PC-9 (cell line): Measurements from ENCODE around the gene TRPV5. TPM values are rescaled to one million over a fixed set of nuclear protein-coding genes. Genes with fewer than 3 reads are reported as not detected.
A peak's percentile ranks its signal among the peaks of the same experiment; 100 is the strongest.

Experiments
- BruUV-seq: library from RNA; stranded (reverse); fragments of 400-500 nt; replicated peaks from 2 replicates; lab custom pipeline; 2021; lab: Mats Ljungman, UMichigan
- CTCF ChIA-PET: fragments of 300-600 bp; sonication (Branson Sonifier 250); formaldehyde crosslinking; loops from one replicate; lab custom pipeline; 2022; ENCODE audit warnings: antibody characterized with exemption; lab: Charles Lee
- POLR2A ChIA-PET: fragments of 300-600 bp; sonication (Branson Sonifier 250); formaldehyde crosslinking; loops from one replicate; lab custom pipeline; 2022; ENCODE audit warnings: antibody characterized with exemption; ENCODE audit not compliant: unreplicated experiment; lab: Charles Lee
- DNase-seq, 2 experiments: peaks; one replicate each; pipeline versions ENCODE4 v3.0.0 to v3.0.0-alpha.2; 2015 to 2022; ENCODE audit warnings: mixed read lengths in 1 of 2
- H2AFZ ChIP-seq: fragments of 200-600 bp; sonication (generic); 2 replicates; pipeline ENCODE4 v1.8.1; 2017; ENCODE audit warnings: antibody characterized with exemption
- H3F3A ChIP-seq: fragments of 200-600 bp; sonication (generic); 2 replicates; pipeline ENCODE4 v1.8.1; 2017; ENCODE audit warnings: antibody characterized with exemption, mild to moderate bottlenecking, low read depth; ENCODE audit not compliant: insufficient read depth
- H3K27ac ChIP-seq: fragments of 200-600 bp; sonication (generic); 2 replicates; pipeline ENCODE4 v1.6.1; 2016; ENCODE audit warnings: mixed run types
- H3K27me3 ChIP-seq: fragments of 200-600 bp; sonication (generic); 2 replicates; pipeline ENCODE4 v1.6.1; 2016; ENCODE audit warnings: low read depth, mixed run types; ENCODE audit not compliant: insufficient read depth
- H3K36me3 ChIP-seq: fragments of 200-600 bp; sonication (generic); 2 replicates; pipeline ENCODE4 v1.6.1; 2016; ENCODE audit warnings: low read depth, mixed run types
- H3K4me1 ChIP-seq: fragments of 200-600 bp; sonication (generic); replicated peaks from 2 replicates; pipeline ENCODE4 v1.6.1; 2016; ENCODE audit warnings: mixed run types; ENCODE audit not compliant: insufficient read depth
- H3K4me2 ChIP-seq: fragments of 200-600 bp; sonication (generic); 2 replicates; pipeline ENCODE4 v1.6.1; 2017; ENCODE audit warnings: mixed run types
- H3K4me3 ChIP-seq: fragments of 200-600 bp; sonication (generic); 2 replicates; pipeline ENCODE4 v1.6.1; 2016; ENCODE audit warnings: mixed run types
- H3K79me2 ChIP-seq: fragments of 200-600 bp; sonication (generic); 2 replicates; pipeline ENCODE4 v1.6.1; 2017; ENCODE audit warnings: low read depth, mixed run types
- H3K9me2 ChIP-seq: fragments of 200-600 bp; sonication (generic); 2 replicates; pipeline ENCODE4 v1.8.1; 2017; ENCODE audit warnings: mild to moderate bottlenecking; ENCODE audit not compliant: insufficient read depth
- H3K9me3 ChIP-seq: fragments of 200-600 bp; sonication (generic); 2 replicates; pipeline ENCODE4 v1.8.1; 2016; ENCODE audit warnings: low read depth; ENCODE audit not compliant: insufficient read depth
- H4K20me1 ChIP-seq: fragments of 200-600 bp; sonication (generic); 2 replicates; pipeline ENCODE4 v1.8.1; 2017; ENCODE audit not compliant: insufficient read depth
- EZH2 ChIP-seq: fragments of 200-600 bp; sonication (generic); IDR thresholded peaks from 2 replicates; pipeline ENCODE4 v1.8.0; 2017; ENCODE audit warnings: antibody characterized with exemption, low read depth
- intact Hi-C: fragments of 100-400 bp; cut with micrococcal nuclease; formaldehyde crosslinking; loops from one replicate; pipeline ENCODE4 v1.10.0; 2022; ENCODE audit not compliant: unreplicated experiment
- total RNA-seq: library from RNA; stranded (reverse); gene quantifications from 2 replicates; pipeline ENCODE4 v1.2.3, GENCODE V29; 2021
- TF ChIP-seq, protein P1 (sequence below): fragments of 200-600 bp; sonication (generic); conservative IDR thresholded peaks from 2 replicates; pipeline ENCODE4 v1.6.1; 2017; ENCODE audit warnings: mixed run types, antibody characterized with exemption, mild to moderate bottlenecking, moderate library complexity

TRPV5 gene
- total RNA-seq, 1 experiment from 2014 or later: not detected

DNA sequence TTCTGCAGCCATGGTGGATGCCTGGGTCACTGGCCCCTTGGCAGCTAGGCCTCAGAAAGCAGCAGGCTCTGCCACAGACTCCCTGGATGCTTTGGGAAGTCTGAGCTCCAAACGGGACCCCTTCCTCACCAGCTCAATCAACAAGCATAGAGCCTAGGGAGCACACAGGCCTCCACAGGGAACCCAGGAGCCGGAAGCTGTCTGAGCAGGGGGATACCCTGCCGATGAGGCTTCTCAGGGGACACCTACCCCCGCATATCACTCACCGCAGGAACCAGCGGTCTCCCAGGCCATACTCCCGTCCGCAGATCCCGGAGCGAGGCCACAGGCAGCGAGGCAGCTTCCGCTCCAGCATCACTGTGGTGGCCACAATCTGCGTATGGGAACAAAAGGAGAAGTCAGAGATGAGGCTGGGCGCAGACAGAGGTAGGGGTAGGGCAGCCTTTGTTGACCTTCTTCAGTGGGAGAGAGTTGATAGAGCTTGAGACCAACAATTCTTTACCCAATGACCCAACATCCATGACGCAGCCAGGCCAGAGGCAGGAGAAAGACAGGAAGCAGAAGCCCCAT is 61.4 kb downstream of the TRPV5 start:
- BruUV-seq: no TSS peak
- H3K27ac ChIP-seq: no peak overlapping the region
- ChIA-PET POLR2A (no interaction called here), CTCF (interaction anchor here (1.4 to 1.9 kb wide), 3 partner anchors 9 to 89 kb away, joined by 3 to 14 read pairs (median 7); partner anchors contain the start of gene EPHB6)
- no peaks in the 10 kb centered on the region for H3K4me1 ChIP-seq
- no peak for TF ChIP-seq EZH2
- TF ChIP-seq, protein P1, sequence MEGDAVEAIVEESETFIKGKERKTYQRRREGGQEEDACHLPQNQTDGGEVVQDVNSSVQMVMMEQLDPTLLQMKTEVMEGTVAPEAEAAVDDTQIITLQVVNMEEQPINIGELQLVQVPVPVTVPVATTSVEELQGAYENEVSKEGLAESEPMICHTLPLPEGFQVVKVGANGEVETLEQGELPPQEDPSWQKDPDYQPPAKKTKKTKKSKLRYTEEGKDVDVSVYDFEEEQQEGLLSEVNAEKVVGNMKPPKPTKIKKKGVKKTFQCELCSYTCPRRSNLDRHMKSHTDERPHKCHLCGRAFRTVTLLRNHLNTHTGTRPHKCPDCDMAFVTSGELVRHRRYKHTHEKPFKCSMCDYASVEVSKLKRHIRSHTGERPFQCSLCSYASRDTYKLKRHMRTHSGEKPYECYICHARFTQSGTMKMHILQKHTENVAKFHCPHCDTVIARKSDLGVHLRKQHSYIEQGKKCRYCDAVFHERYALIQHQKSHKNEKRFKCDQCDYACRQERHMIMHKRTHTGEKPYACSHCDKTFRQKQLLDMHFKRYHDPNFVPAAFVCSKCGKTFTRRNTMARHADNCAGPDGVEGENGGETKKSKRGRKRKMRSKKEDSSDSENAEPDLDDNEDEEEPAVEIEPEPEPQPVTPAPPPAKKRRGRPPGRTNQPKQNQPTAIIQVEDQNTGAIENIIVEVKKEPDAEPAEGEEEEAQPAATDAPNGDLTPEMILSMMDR: no peak
- no peaks in the 10 kb centered on the region for H3K27me3 ChIP-seq
- H3K9me3 ChIP-seq: no peaks in the 10 kb centered on the region
- intact Hi-C loops: loop anchor here (2.0 kb wide), 1 partner anchor 41 kb away; no protein-coding TSS in a partner anchor
- H3F3A ChIP-seq: peaks cover 12% of the 10 kb centered on the region; the same call in 1 of the 2 replicates
- H2AFZ ChIP-seq: no peak overlapping the region
- no peak overlapping the region for H3K4me2 ChIP-seq
- H3K9me2 ChIP-seq: no peaks in the 10 kb centered on the region
- no peaks in the 10 kb centered on the region for H4K20me1 ChIP-seq
- peaks cover 11% of the 10 kb centered on the region; the same call in 1 of the 2 replicates for H3K36me3 ChIP-seq
- DNase-seq: no peak
- H3K79me2 ChIP-seq: no peaks in the 10 kb centered on the region
- H3K4me3 ChIP-seq: no peak overlapping the region

DNA sequence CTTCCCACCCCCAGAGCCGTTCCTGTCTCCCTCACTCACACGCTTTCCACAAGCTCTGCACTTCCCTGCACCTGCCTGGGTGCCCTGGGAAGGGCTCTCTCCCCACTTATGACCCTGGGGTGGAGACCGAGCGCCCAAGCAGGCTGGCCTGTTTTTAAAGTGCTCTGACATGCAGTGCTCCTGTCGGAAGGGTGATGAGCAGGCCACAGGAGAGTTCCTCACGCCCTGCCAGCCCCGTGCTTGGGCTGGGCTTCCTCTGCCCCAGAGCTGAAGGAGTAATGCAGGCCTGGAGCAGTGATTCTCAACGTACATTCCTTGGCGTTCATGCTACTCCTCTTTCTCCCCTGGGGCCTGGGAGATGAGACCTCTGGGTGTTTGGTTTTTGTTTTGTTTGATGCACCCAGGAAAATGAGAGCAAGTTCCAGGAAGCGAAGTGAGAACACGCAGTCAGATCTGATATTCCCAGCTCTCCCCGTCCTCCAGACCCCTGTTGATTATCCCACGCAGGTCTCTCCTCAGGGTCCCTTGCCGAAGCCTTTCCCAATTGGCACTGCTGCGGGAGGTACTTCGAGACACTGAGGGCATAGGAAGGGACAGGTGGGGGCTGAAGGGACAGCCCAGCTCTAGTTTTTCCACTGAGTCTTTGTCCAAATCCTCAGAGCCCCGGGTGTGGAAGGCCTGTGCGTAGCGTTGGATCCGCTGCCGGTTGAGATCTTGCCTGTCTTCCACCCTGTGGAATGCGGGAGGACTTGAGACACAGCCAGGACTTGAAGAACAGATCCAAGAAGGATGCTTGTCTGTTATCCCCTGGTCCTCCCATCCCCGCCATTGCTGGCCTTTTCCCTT is 62.1 kb downstream of the TRPV5 start:
- Histone ChIP-seq H3K4me1 (no peaks in the 10 kb centered on the region), H3K79me2 (no peaks in the 10 kb centered on the region), H4K20me1 (no peaks in the 10 kb centered on the region), H3K4me2 (no peak overlapping the region), H3K36me3 (peaks cover 11% of the 10 kb centered on the region; the same call in 1 of the 2 replicates), H3F3A (peaks cover 12% of the 10 kb centered on the region; the same call in 1 of the 2 replicates), H3K27ac (no peak overlapping the region), H3K4me3 (no peak overlapping the region), H3K27me3 (no peaks in the 10 kb centered on the region), H2AFZ (no peak overlapping the region), H3K9me2 (no peaks in the 10 kb centered on the region), H3K9me3 (no peaks in the 10 kb centered on the region)
- DNase-seq: no peak
- intact Hi-C loops: loop anchor here (2.0 kb wide), 1 partner anchor 41 kb away; no protein-coding TSS in a partner anchor
- no TSS peak for BruUV-seq
- CTCF ChIA-PET: interaction anchor here (0.6 to 1.9 kb wide), 2 partner anchors 10 to 548 kb away, joined by 3 to 7 read pairs; no protein-coding TSS in a partner anchor
- POLR2A ChIA-PET: interaction anchor here (0.6 kb wide), 1 partner anchor 130 kb away, joined by 4 read pairs; no protein-coding TSS in a partner anchor
- TF ChIP-seq, protein P1: no peak
- TF ChIP-seq EZH2: no peak

DNA sequence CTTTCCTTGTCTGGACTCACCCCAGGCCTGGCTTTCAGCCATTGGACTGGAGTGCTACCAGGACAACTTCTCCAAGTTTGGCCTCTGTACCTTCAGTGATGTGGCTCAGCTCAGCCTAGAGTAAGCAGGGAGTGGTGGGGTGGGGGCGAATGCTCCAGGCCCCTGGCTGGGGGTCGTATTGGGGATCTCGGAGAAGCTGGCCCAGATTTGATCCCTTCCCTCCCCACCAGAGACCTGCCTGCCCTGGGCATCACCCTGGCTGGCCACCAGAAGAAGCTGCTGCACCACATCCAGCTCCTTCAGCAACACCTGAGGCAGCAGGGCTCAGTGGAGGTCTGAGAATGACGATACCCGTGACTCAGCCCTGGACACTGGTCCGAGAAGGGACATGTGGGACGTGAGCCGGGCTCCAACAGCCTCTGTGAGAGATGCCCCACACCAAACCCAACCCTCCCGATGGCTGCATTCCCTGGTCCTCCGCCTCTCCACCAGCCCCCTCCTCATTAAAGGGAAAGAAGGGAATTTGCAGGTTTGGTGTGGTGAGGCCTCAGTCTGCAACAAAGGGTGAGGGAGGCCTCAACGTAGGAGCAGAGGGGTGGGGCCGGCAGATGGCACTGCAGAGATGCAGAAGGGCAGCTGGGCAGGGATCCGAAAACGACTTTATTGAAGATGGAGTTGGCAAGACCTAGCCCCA is 62.8 kb downstream of the TRPV5 start:
- Histone ChIP-seq H3K9me2 (no peaks in the 10 kb centered on the region), H3F3A (peaks cover 12% of the 10 kb centered on the region; the same call in 1 of the 2 replicates), H3K79me2 (no peaks in the 10 kb centered on the region), H3K4me3 (no peak overlapping the region), H2AFZ (no peak overlapping the region), H4K20me1 (no peaks in the 10 kb centered on the region), H3K27me3 (no peaks in the 10 kb centered on the region), H3K4me2 (no peak overlapping the region), H3K9me3 (no peaks in the 10 kb centered on the region), H3K4me1 (no peaks in the 10 kb centered on the region), H3K27ac (no peak overlapping the region), H3K36me3 (peaks cover 11% of the 10 kb centered on the region; the same call in 1 of the 2 replicates)
- intact Hi-C loops: no loop called here
- peak in 1 of 2 experiments; percentile 9 for DNase-seq
- TF ChIP-seq, protein P1: no peak
- TF ChIP-seq EZH2: no peak
- ChIA-PET CTCF (interaction anchor here (0.6 kb wide), 1 partner anchor 547 kb away, joined by 3 read pairs; no protein-coding TSS in a partner anchor), POLR2A (interaction anchor here (0.6 kb wide), 1 partner anchor 131 kb away, joined by 4 read pairs; no protein-coding TSS in a partner anchor)
- BruUV-seq: TSS peak; percentile 10
